Heart left ventricle (tissue), 13 donors: ENCODE results near the gene HERPUD1.

Experiments used
- POLR2A ChIP-seq, 2 donors: fragments of 450-650 bp; IDR thresholded peaks; one replicate each; pipeline ENCODE4 v1.6.1; 2017; ENCODE audit warnings: antibody characterized with exemption in 2 of 2, mild to moderate bottlenecking in 2 of 2, moderate library complexity in 2 of 2
- TF ChIP-seq, protein P1 (sequence below), 12 donors: fragments of 200-600 bp; sonication (generic) in 4 of 12; IDR thresholded peaks; one replicate each; pipeline versions ENCODE4 v1.5.0 to v1.8.0; 2018 to 2022; ENCODE audit warnings: antibody characterized with exemption in 12 of 12, mild to moderate bottlenecking in 5 of 12
- donor health status: ischemic (EF 13 %, LVEDD 7.1; RV severe dilation, severe dysfunction).
- donor health status: DM: no; HTN: yes; CAD: no.
- donor health status: DM: no; HTN: no; CAD: no.
- donor health status: ischemic (EF 25% LVEDD 6.9; RV normal size, moderate dysfunction).
- donor health status: ischemic (EF 25% LVEDD 5.7; RV mildly dilated, moderate dysfunction).
- donor health status: ischemic (EF 35%, LVEDD 5.7; RV mildly dilated, moderate dysfunction).
- donor health status: nonischemic (EF 11% LVEDD 7.7; RV severe dilation, severe dysfunction).
- donor health status: DM: yes; HTN: yes; CAD: no.
- donor health status: PGD.
- donor health status: ischemic (EF 29% LVEDD 5.4; RV normal size, mild dysfunction).
- donor health status: nonischemic (EF 23%, LVEDD 6.1; RV moderate dilation, normal function).

DNA sequence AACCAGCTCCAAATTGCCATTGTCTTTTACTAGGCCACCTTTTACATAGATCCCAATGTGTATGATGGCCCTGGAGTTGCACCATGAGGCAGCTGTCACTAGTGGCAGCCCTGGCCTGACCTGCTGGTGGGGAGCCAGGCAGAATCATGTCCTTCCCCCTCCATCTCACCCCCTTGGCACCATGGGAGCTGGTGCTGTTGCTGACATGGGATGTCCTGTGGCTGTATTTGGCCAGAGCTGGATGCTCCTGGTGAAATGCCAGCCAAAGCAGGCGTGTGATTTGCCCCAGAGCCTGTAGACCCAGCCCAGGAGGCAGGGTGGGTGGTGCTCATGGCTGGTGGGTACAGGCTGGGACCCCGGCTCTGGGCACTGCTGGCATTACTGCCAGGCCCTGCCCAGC, 48.4 kb upstream of the HERPUD1 start:
- TF ChIP-seq, protein P1, sequence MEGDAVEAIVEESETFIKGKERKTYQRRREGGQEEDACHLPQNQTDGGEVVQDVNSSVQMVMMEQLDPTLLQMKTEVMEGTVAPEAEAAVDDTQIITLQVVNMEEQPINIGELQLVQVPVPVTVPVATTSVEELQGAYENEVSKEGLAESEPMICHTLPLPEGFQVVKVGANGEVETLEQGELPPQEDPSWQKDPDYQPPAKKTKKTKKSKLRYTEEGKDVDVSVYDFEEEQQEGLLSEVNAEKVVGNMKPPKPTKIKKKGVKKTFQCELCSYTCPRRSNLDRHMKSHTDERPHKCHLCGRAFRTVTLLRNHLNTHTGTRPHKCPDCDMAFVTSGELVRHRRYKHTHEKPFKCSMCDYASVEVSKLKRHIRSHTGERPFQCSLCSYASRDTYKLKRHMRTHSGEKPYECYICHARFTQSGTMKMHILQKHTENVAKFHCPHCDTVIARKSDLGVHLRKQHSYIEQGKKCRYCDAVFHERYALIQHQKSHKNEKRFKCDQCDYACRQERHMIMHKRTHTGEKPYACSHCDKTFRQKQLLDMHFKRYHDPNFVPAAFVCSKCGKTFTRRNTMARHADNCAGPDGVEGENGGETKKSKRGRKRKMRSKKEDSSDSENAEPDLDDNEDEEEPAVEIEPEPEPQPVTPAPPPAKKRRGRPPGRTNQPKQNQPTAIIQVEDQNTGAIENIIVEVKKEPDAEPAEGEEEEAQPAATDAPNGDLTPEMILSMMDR (IDR thresholded peaks at IDR 0.05) = no peak
- TF ChIP-seq POLR2A (IDR thresholded peaks at IDR 0.05) = no peak
